SH-SY5Y (cell line): ENCODE measurements around the gene DENND6B.

Experiments
- GATA2 ChIP-seq: IDR thresholded peaks from 2 replicates; pipeline ENCODE4 v1.6.1; 2011; ENCODE audit warnings: mild to moderate bottlenecking, low read depth, low read length
- GATA3 ChIP-seq: IDR thresholded peaks from 2 replicates; pipeline ENCODE4 v1.6.1; 2011; ENCODE audit warnings: low read depth, mild to moderate bottlenecking, low read length, moderate library complexity

- TF ChIP-seq GATA2 (no peak), GATA3 (no peak)
Observed at GRCh38 chr22:50278956-50279619, 47.7 kb downstream of the DENND6B start.
